K562 (cell line): ENCODE data around the gene PTH1R. TPM values are rescaled to one million over a fixed set of nuclear protein-coding genes. Genes with fewer than 3 reads are reported as not detected.

Experiments
- ATF1 ChIP-seq, 2 experiments: fragments of 450-650 bp in 1 of 2; IDR thresholded peaks; 2 replicates each; pipeline ENCODE4 v1.6.1; 2016; ENCODE audit warnings: missing compliant biosample characterization in 1 of 2, missing genetic modification characterization in 1 of 2
- ATF3 ChIP-seq, 2 experiments: fragments of 450-650 bp in 1 of 2; sonication (generic) in 1 of 2; formaldehyde crosslinking in 1 of 2; IDR thresholded peaks in 1 of 2; conservative IDR thresholded peaks in 1 of 2; 2 replicates each; pipeline versions ENCODE4 v1.6.1 to v1.8.1; 2016 to 2023; ENCODE audit warnings: mild to moderate bottlenecking in 2 of 2, moderate library complexity in 2 of 2, inconsistent platforms in 1 of 2, missing genetic modification reagents in 1 of 2
- CC2D1A ChIP-seq: fragments of 450-650 bp; IDR thresholded peaks from 2 replicates; pipeline ENCODE4 v1.6.1; 2017; ENCODE audit warnings: mild to moderate bottlenecking
- CTCF ChIP-seq, 3 experiments: IDR thresholded peaks in 2 of 3; conservative IDR thresholded peaks in 1 of 3; 2 replicates each; pipeline ENCODE4 v1.5.1; 2011 to 2012; ENCODE audit warnings: low read length in 3 of 3, mild to moderate bottlenecking in 3 of 3, control low read depth in 2 of 3, improper control_type of control experiment in 1 of 3, inconsistent platforms in 1 of 3, low read depth in 1 of 3, mixed read lengths in 1 of 3, moderate library complexity in 1 of 3; ENCODE audit not compliant: insufficient read depth in 2 of 3
- REST ChIP-seq, 2 experiments: fragments of 450-650 bp; formaldehyde crosslinking in 1 of 2; IDR thresholded peaks; 2 replicates each; pipeline versions ENCODE4 v1.4.0 to v1.6.1; 2014 to 2020; ENCODE audit warnings: mild to moderate bottlenecking in 2 of 2, borderline replicate concordance in 1 of 2, low read depth in 1 of 2
- polyA plus RNA-seq, 8 experiments: library from polyadenylated mRNA; depleted of rRNA in 4 of 8; stranded (reverse) in 5 of 8; unstranded in 3 of 8; fragments of >200 nt; fragmentation: Nextera tagmentation in 2 of 8; fragmentation: Illumina TruSeq in 1 of 8; extraction: Ambion mirVana in 2 of 8; extraction: Trizol in 1 of 8; gene quantifications; 2 replicates each; pipeline versions ENCODE4 v1.2.1 to v1.2.3, GENCODE V29; 2011 to 2014; ENCODE audit warnings: inconsistent platforms in 1 of 8, missing spikeins in 1 of 8
- total RNA-seq, 7 experiments: library from RNA; depleted of rRNA in 6 of 7; stranded (reverse); fragments of >200 nt in 6 of 7; fragmentation: Illumina TruSeq in 2 of 7; extraction: Trizol in 2 of 7; gene quantifications; 2 replicates each; pipeline versions ENCODE4 v1.2.1 to v1.2.3, GENCODE V29; 2011 to 2021; ENCODE audit warnings: low replicate concordance in 1 of 7

The PTH1R gene
- total and polyA plus RNA-seq, 9 of the 15 experiments (the other 6 are each of a cell fraction or from before 2014, with no cell fraction given): not detected

GRCh38 chr3:46909535-46910161 lies 32.1 kb downstream of the PTH1R start (continued):
- no peak for TF ChIP-seq ATF1 (CRISPR knock-in tag; IDR thresholded peaks at IDR 0.05)
- peak; percentile 37 for TF ChIP-seq ATF1 (tag; IDR thresholded peaks at IDR 0.05)
- TF ChIP-seq ATF3 (IDR thresholded peaks at IDR 0.05): no peak
- 0 out of 2 replicates have a peak, but pooled peaks have one; percentile 23 for TF ChIP-seq ATF3 (CRISPR knock-in tag; conservative IDR thresholded peaks at IDR 0.05)
- peak; percentile 96 to 98 (median 98) for TF ChIP-seq CTCF (IDR thresholded peaks at IDR 0.05 in 2 of 3, conservative IDR thresholded peaks at IDR 0.05 in 1 of 3; ENCODE audit: insufficient read depth in 2 of 3, low read depth in 1 of 3, low read length in 3 of 3)
- peak; percentile 74 for TF ChIP-seq CC2D1A
- TF ChIP-seq REST (IDR thresholded peaks at IDR 0.05; ENCODE audit: borderline replicate concordance): peak; percentile 84
- TF ChIP-seq REST (CRISPR knock-in tag; IDR thresholded peaks at IDR 0.05; ENCODE audit: low read depth): no peak
